Aorta (tissue), 5 donors: ENCODE measurements around the gene LNPEP. TPM values are rescaled to one million over a fixed set of nuclear protein-coding genes. Genes with fewer than 3 reads are reported as not detected.

ENCODE experiments used
- ATAC-seq: fragments of 200-7000 bp; cut with Tn5 transposase; one replicate; pipeline ENCODE4 v1.9.1; 2022; ENCODE audit warnings: moderate library complexity; ENCODE audit not compliant: low FRiP score
- DNase-seq, 2 donors: peaks; one replicate each; pipeline ENCODE4 v3.0.0-alpha.2; 2020
- H3K27ac ChIP-seq, 2 donors: one replicate each; pipeline ENCODE4 v1.5.1; 2013; ENCODE audit warnings: low read length in 2 of 2, mild to moderate bottlenecking in 2 of 2, moderate library complexity in 2 of 2, control low read depth in 1 of 2, inconsistent platforms in 1 of 2, low read depth in 1 of 2
- H3K27me3 ChIP-seq, 2 donors: one replicate each; pipeline ENCODE4 v1.6.1; 2013; ENCODE audit warnings: control low read depth in 1 of 2, low read length in 1 of 2, mild to moderate bottlenecking in 1 of 2, moderate library complexity in 1 of 2; ENCODE audit not compliant: insufficient read depth in 2 of 2, control insufficient read depth in 1 of 2
- H3K36me3 ChIP-seq, 2 donors: one replicate each; pipeline ENCODE4 v1.6.1; 2013; ENCODE audit warnings: control low read depth in 1 of 2, low read length in 1 of 2, mild to moderate bottlenecking in 1 of 2; ENCODE audit not compliant: insufficient read depth in 2 of 2, control insufficient read depth in 1 of 2
- H3K4me1 ChIP-seq, 2 donors: one replicate each; pipeline ENCODE4 v1.6.1; 2013; ENCODE audit warnings: low read length in 2 of 2, control low read depth in 1 of 2, mild to moderate bottlenecking in 1 of 2, moderate library complexity in 1 of 2; ENCODE audit not compliant: insufficient read depth in 2 of 2, control insufficient read depth in 1 of 2
- H3K4me3 ChIP-seq, 2 donors: one replicate each; pipeline ENCODE4 v1.5.1; 2013; ENCODE audit warnings: low read length in 2 of 2, control low read depth in 1 of 2, mild to moderate bottlenecking in 1 of 2
- H3K9me3 ChIP-seq: one replicate; pipeline ENCODE4 v1.6.1; 2013; ENCODE audit warnings: mild to moderate bottlenecking, low read length; ENCODE audit not compliant: control insufficient read depth
- WGBS, 2 donors: extraction: QIAGEN DNeasy Blood & Tissue Kit; methylation state at CpG; one replicate each; pipeline ENCODE4 v1.1.7; 2013; 5-methylcytosine and 5-hydroxymethylcytosine counted together
- intact Hi-C, 2 donors: fragments of 100-400 bp; cut with DNase I; formaldehyde crosslinking; loops; one replicate each; pipeline versions ENCODE4 v1.14.2 to v1.15.0; 2022
- polyA plus RNA-seq, 2 donors: library from polyadenylated mRNA; stranded (reverse); fragments of 200-250 nt; gene quantifications; one replicate each; pipeline ENCODE4 v1.2.3, GENCODE V29; 2013
- total RNA-seq, 2 donors: library from RNA; stranded (reverse); fragmentation: NEBNext Ultra II Directional; extraction: Animal tissue kit (Norgen Biotek cat#: 25700); gene quantifications; one replicate each; pipeline ENCODE4 v1.2.1, GENCODE V29; 2021
- donor health status: healthy with polysubstance abuse.
- donor health status: Bipolar disorder and iron deficiency.
- donor health status: DM: no; HTN: no; CAD: no.
- donor health status: DM: no; HTN: no; CAD: no.
- donor health status: DM: yes; HTN: yes; CAD: no.

LNPEP gene
- total and polyA plus RNA-seq, 4 donors, result 3.1 to 69.8 (median 29.5) TPM

GRCh38 chr5:97004423-97005060, 68.7 kb downstream of the LNPEP start:
- no peak for DNase-seq

GRCh38 chr5:97006454-97007060, 70.7 kb downstream of the LNPEP start:
- Histone ChIP-seq H3K9me3 (no peaks in the 10 kb centered on the region), H3K4me3 (no peak overlapping the region), H3K4me1 (no peaks in the 10 kb centered on the region), H3K27me3 (no peaks in the 10 kb centered on the region), H3K27ac (no peak overlapping the region), H3K36me3 (peaks cover 0 to 2% of the 10 kb centered on the region in 2 donors)
- intact Hi-C loops, result loop anchor here in 1 of 2 donors (10.0 kb wide), 1 partner anchor 158 kb away; no protein-coding TSS in a partner anchor
- 37 to 42% methylated on average over 3 of the region's 3 CpGs for WGBS, 2 donors
- no peak for DNase-seq
- no peak for ATAC-seq

More at GRCh38 chr5:97004423-97005060, 68.7 kb downstream of the LNPEP start:
- H3K36me3 ChIP-seq, result no peaks in the 10 kb centered on the region
- no peaks in the 10 kb centered on the region for H3K9me3 ChIP-seq
- H3K4me1 ChIP-seq, result no peaks in the 10 kb centered on the region
- no peak overlapping the region for H3K4me3 ChIP-seq
- H3K27me3 ChIP-seq, result no peaks in the 10 kb centered on the region
- no peak overlapping the region for H3K27ac ChIP-seq
- intact Hi-C loops, result loop anchor here in 1 of 2 donors (10.0 kb wide), 1 partner anchor 160 kb away; no protein-coding TSS in a partner anchor
- no peak for ATAC-seq
- 87 to 98% methylated on average over 2 of the region's 2 CpGs for WGBS, 2 donors

GRCh38 chr5:97009212-97009898, 73.5 kb downstream of the LNPEP start:
- Histone ChIP-seq H3K27me3 (no peaks in the 10 kb centered on the region), H3K27ac (no peak overlapping the region), H3K36me3 (peaks cover 0 to 2% of the 10 kb centered on the region in 2 donors), H3K9me3 (no peaks in the 10 kb centered on the region), H3K4me1 (no peaks in the 10 kb centered on the region), H3K4me3 (no peak overlapping the region)
- ATAC-seq (no peak), DNase-seq (no peak)
- WGBS, 2 donors, result 80 to 83% methylated on average over 3 of the region's 3 CpGs
- intact Hi-C loops, result loop anchor here in 1 of 2 donors (10.0 kb wide), 1 partner anchor 155 kb away; no protein-coding TSS in a partner anchor

- H3K36me3 ChIP-seq, result peaks cover 2% of the 10 kb centered on the region in 2 donors
- no peak for ATAC-seq
- WGBS, 2 donors, result 74 to 95% methylated on average over 1 of the region's 1 CpG
Measured at GRCh38 chr5:97009921-97010320, 74.0 kb downstream of the LNPEP start.

GRCh38 chr5:97010606-97011005, 74.7 kb downstream of the LNPEP start:
- H3K27me3 ChIP-seq, result no peaks in the 10 kb centered on the region
- no peak for ATAC-seq
- no peak overlapping the region for H3K4me3 ChIP-seq
- no peak for DNase-seq
- no peak overlapping the region for H3K27ac ChIP-seq
- WGBS, 2 donors, result 73 to 74% methylated on average over 3 of the region's 3 CpGs
- intact Hi-C loops, result loop anchor here in 1 of 2 donors (10.0 kb wide), 1 partner anchor 154 kb away; no protein-coding TSS in a partner anchor
- no peaks in the 10 kb centered on the region for H3K9me3 ChIP-seq
- no peaks in the 10 kb centered on the region for H3K4me1 ChIP-seq
- peaks cover 2 to 3% of the 10 kb centered on the region in 2 donors for H3K36me3 ChIP-seq

More at GRCh38 chr5:97009921-97010320, 74.0 kb downstream of the LNPEP start:
- Histone ChIP-seq H3K4me1 (no peaks in the 10 kb centered on the region), H3K9me3 (no peaks in the 10 kb centered on the region), H3K27ac (no peak overlapping the region), H3K27me3 (no peaks in the 10 kb centered on the region), H3K4me3 (no peak overlapping the region)
- intact Hi-C loops, result loop anchor here (10.0 kb wide), 1 partner anchor 155 kb away; no protein-coding TSS in a partner anchor
- no peak for DNase-seq

GRCh38 chr5:97011567-97011966, 75.7 kb downstream of the LNPEP start:
- intact Hi-C loops, result loop anchor here in 1 of 2 donors (10.0 kb wide), 1 partner anchor 153 kb away; no protein-coding TSS in a partner anchor
- Histone ChIP-seq H3K36me3 (peaks cover 2 to 3% of the 10 kb centered on the region in 2 donors), H3K9me3 (no peaks in the 10 kb centered on the region), H3K4me1 (no peaks in the 10 kb centered on the region), H3K4me3 (no peak overlapping the region), H3K27me3 (no peaks in the 10 kb centered on the region), H3K27ac (no peak overlapping the region)
- WGBS, 2 donors, result 93 to 95% methylated on average over 2 of the region's 2 CpGs
- DNase-seq (no peak), ATAC-seq (no peak)

- ATAC-seq (no peak), DNase-seq (no peak)
- Histone ChIP-seq H3K27ac (no peak overlapping the region), H3K9me3 (no peaks in the 10 kb centered on the region), H3K4me3 (no peak overlapping the region), H3K4me1 (no peaks in the 10 kb centered on the region), H3K27me3 (no peaks in the 10 kb centered on the region), H3K36me3 (peaks cover 3 to 6% of the 10 kb centered on the region in 2 donors)
- 85 to 86% methylated on average over 5 of the region's 5 CpGs for WGBS, 2 donors
- intact Hi-C loops, result loop anchor here in 1 of 2 donors (10.0 kb wide), 1 partner anchor 145 kb away; no protein-coding TSS in a partner anchor
Measured at GRCh38 chr5:97019435-97020117, 83.7 kb downstream of the LNPEP start.

GRCh38 chr5:97021416-97021815, 85.5 kb downstream of the LNPEP start:
- ATAC-seq (no peak), DNase-seq (no peak)
- Histone ChIP-seq H3K9me3 (no peaks in the 10 kb centered on the region), H3K27ac (no peak overlapping the region), H3K4me3 (no peak overlapping the region), H3K27me3 (no peaks in the 10 kb centered on the region), H3K36me3 (peaks cover 3 to 5% of the 10 kb centered on the region in 2 donors), H3K4me1 (no peaks in the 10 kb centered on the region)
- WGBS, 2 donors, result 99 to 100% methylated on average over 1 of the region's 1 CpG
- intact Hi-C loops, result no loop called here
